Measurements from ENCODE around the gene C15orf39. TPM values are rescaled to one million over a fixed set of nuclear protein-coding genes. Genes with fewer than 3 reads are reported as not detected.

C15orf39 gene
- total RNA-seq, 2 donors from 2014 or later = 17.9 to 96.3 TPM

- intact Hi-C loops (cut with DNase I) = no loop called here
- Histone ChIP-seq H3K27me3 (replicated peaks; ENCODE audit: insufficient read depth) (no peaks in the 10 kb centered on the region), H3K4me3 (no peak overlapping the region), H3K36me3 (peaks cover 0 to 8% of the 10 kb centered on the region in 2 donors), H3K4me1 (replicated peaks) (no peaks in the 10 kb centered on the region), H3K9me3 (no peaks in the 10 kb centered on the region), H3K27ac (no peak overlapping the region)
- DNase-seq (ENCODE audit: low spot score) = no peak
- TF ChIP-seq POLR2A (IDR thresholded peaks at IDR 0.05) (no peak), CTCF (IDR thresholded peaks at IDR 0.05) (no peak), POLR2AphosphoS5 (IDR thresholded peaks at IDR 0.05) (no peak)
- WGBS = 86% methylated on average over 12 of the region's 12 CpGs
These were observed 11.6 kb downstream of the C15orf39 start for GRCh38 chr15:75213212-75213767.

GRCh38 chr15:75213768-75214221 lies 12.1 kb downstream of the C15orf39 start:
- H3K27ac ChIP-seq = no peak overlapping the region
- H3K36me3 ChIP-seq = peaks cover 0 to 8% of the 10 kb centered on the region in 2 donors

GRCh38 chr15:75214293-75215096 lies 12.8 kb downstream of the C15orf39 start:
- WGBS = 62% methylated on average over 12 of the region's 13 CpGs
- H3K36me3 ChIP-seq = peaks cover 0 to 8% of the 10 kb centered on the region in 2 donors
- H3K27me3 ChIP-seq (replicated peaks; ENCODE audit: insufficient read depth) = no peaks in the 10 kb centered on the region
- TF ChIP-seq POLR2AphosphoS5 (IDR thresholded peaks at IDR 0.05) = no peak
- no peak for TF ChIP-seq POLR2A (IDR thresholded peaks at IDR 0.05)
- no peak for TF ChIP-seq CTCF (IDR thresholded peaks at IDR 0.05)
- intact Hi-C loops (cut with DNase I) = no loop called here
- H3K9me3 ChIP-seq = no peaks in the 10 kb centered on the region
- DNase-seq (ENCODE audit: low spot score) = no peak
- H3K4me3 ChIP-seq = no peak overlapping the region
- no peaks in the 10 kb centered on the region for H3K4me1 ChIP-seq (replicated peaks)
- H3K27ac ChIP-seq = no peak overlapping the region

More at GRCh38 chr15:75213768-75214221, 12.1 kb downstream of the C15orf39 start:
- no peak for DNase-seq (ENCODE audit: low spot score)
- WGBS = 75% methylated on average over 8 of the region's 9 CpGs
- no peaks in the 10 kb centered on the region for H3K4me1 ChIP-seq (replicated peaks)
- H3K4me3 ChIP-seq = no peak overlapping the region
- no peaks in the 10 kb centered on the region for H3K27me3 ChIP-seq (replicated peaks; ENCODE audit: insufficient read depth)
- no peak for TF ChIP-seq CTCF (IDR thresholded peaks at IDR 0.05)
- TF ChIP-seq POLR2A (IDR thresholded peaks at IDR 0.05) = no peak
- TF ChIP-seq POLR2AphosphoS5 (IDR thresholded peaks at IDR 0.05) = no peak
- H3K9me3 ChIP-seq = no peaks in the 10 kb centered on the region
- intact Hi-C loops (cut with DNase I) = no loop called here

- Histone ChIP-seq H3K27ac (no peak overlapping the region), H3K4me1 (replicated peaks) (no peaks in the 10 kb centered on the region), H3K36me3 (peaks cover 0 to 8% of the 10 kb centered on the region in 2 donors), H3K4me3 (no peak overlapping the region), H3K9me3 (no peaks in the 10 kb centered on the region), H3K27me3 (replicated peaks; ENCODE audit: insufficient read depth) (no peaks in the 10 kb centered on the region)
- intact Hi-C loops (cut with DNase I) = no loop called here
- DNase-seq (ENCODE audit: low spot score) = no peak
- no peak for TF ChIP-seq POLR2AphosphoS5 (IDR thresholded peaks at IDR 0.05)
- no peak for TF ChIP-seq CTCF (IDR thresholded peaks at IDR 0.05)
- no peak for TF ChIP-seq POLR2A (IDR thresholded peaks at IDR 0.05)
- 87% methylated on average over 5 of the region's 5 CpGs for WGBS
These were observed 13.7 kb downstream of the C15orf39 start for GRCh38 chr15:75215107-75216004.

All from prostate gland (tissue), 2 donors.